ENCODE results near the gene AGAP1. TPM values are rescaled to one million over a fixed set of nuclear protein-coding genes. Genes with fewer than 3 reads are reported as not detected.

AGAP1 gene
- total RNA-seq, 1 donor from 2014 or later: 33.7 TPM

DNA sequence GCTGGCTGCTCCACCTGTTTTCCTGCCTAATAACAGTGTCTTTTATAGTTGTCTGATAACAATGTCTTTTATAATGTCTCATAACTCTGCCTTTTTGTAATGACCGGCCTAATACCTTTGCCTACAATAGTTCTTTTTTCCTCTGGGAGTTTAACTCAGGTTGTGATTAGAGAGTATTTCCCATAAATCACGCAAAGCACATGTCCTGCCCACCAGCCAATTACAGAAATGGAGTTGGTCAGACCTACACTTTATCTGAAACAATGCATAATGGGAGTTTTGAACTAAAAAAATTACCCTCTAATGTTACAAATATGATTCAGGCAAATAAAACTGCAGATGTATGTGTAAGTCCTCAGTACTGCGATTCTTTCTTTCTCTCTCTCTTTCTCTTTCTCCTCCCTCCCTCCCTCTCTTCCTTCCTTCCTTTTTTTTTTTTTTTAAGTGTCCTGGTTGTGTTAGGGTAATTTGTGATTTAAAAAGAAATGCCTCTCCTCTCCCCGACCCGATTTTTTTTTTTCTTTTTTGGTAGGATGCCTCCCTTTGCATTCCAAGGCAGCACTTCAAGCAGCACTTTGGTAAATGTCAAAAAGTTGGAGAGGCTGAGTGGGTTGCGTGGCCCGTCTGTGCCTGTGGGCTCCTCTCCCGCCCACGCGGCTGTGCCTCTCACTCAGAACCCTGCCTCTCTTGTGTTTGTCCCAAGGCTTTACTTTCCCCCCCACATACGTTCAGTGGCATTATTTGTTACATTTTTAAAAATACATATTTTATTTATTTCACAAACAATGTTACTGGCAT lies 147.3 kb downstream of the AGAP1 start:
- DNase-seq (ENCODE audit: low read depth): no peak
- H3K27me3 ChIP-seq (ENCODE audit: control insufficient read depth, insufficient read depth, low read length): no peaks in the 10 kb centered on the region
- H3K4me3 ChIP-seq (ENCODE audit: low read depth, low read length): no peak overlapping the region
- TF ChIP-seq, protein P1, sequence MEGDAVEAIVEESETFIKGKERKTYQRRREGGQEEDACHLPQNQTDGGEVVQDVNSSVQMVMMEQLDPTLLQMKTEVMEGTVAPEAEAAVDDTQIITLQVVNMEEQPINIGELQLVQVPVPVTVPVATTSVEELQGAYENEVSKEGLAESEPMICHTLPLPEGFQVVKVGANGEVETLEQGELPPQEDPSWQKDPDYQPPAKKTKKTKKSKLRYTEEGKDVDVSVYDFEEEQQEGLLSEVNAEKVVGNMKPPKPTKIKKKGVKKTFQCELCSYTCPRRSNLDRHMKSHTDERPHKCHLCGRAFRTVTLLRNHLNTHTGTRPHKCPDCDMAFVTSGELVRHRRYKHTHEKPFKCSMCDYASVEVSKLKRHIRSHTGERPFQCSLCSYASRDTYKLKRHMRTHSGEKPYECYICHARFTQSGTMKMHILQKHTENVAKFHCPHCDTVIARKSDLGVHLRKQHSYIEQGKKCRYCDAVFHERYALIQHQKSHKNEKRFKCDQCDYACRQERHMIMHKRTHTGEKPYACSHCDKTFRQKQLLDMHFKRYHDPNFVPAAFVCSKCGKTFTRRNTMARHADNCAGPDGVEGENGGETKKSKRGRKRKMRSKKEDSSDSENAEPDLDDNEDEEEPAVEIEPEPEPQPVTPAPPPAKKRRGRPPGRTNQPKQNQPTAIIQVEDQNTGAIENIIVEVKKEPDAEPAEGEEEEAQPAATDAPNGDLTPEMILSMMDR (IDR thresholded peaks at IDR 0.05; ENCODE audit: insufficient read depth, low read length, poor library complexity, severe bottlenecking): no peak
- no peaks in the 10 kb centered on the region for H3K36me3 ChIP-seq (ENCODE audit: control insufficient read depth, insufficient read depth, low read length)

DNA sequence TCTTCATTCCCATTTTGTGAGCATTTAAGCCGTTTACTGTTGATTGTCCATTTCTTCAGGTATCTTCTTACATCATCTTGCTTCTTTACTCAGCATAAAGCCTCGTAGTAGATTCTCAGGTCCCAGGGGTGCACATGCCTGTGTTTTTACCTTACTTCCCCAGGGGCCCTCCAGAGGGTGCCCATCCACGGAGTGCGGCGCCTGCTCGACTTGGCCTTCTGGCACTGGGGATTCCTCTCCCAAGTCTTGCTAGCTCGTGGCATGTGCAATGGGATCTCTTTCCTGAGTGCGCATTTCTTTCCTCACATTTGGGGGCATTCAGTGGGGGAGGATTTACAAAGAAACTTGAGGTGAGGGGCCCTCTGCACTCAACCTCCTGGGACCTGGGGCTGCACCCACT lies 148.1 kb downstream of the AGAP1 start:
- no peaks in the 10 kb centered on the region for H3K36me3 ChIP-seq (ENCODE audit: control insufficient read depth, insufficient read depth, low read length)
- H3K4me3 ChIP-seq (ENCODE audit: low read depth, low read length): no peak overlapping the region
- no peak for DNase-seq (ENCODE audit: low read depth)
- no peaks in the 10 kb centered on the region for H3K27me3 ChIP-seq (ENCODE audit: control insufficient read depth, insufficient read depth, low read length)
- TF ChIP-seq, protein P1 (IDR thresholded peaks at IDR 0.05; ENCODE audit: insufficient read depth, low read length, poor library complexity, severe bottlenecking): no peak

DNA sequence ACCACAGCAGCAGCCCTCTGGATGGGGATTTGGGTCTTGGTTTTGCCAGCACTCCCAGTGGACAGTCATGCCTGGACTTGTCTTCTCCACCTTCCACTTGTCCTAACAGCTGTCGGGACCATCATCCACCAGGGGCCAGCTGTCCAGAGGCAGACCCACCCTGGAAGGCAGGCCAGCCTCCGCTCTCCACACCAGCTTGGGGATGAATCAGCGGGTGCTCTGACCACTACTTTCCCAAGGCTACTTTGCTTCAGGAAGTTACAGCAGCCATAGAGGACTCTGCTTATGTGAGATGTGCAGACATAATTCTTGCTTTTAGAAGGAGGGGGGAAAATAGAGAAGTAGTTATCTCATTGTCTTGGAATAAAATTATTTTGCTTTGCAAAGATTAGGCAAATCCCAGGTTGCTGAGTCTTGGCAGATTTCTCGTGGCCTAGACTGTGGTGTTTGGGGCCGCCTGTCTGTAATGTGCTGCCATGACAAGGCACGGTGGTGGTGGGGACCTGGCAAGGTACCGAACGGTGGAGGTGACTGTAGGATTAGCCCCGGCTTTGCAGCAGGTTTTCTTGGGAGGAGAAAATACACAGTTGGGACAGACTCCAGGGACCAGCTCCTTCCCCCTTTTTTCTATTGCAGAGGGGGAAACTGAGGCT lies 148.7 kb downstream of the AGAP1 start:
- TF ChIP-seq, protein P1 (IDR thresholded peaks at IDR 0.05; ENCODE audit: insufficient read depth, low read length, poor library complexity, severe bottlenecking): no peak
- Histone ChIP-seq H3K36me3 (ENCODE audit: control insufficient read depth, insufficient read depth, low read length) (no peaks in the 10 kb centered on the region), H3K27me3 (ENCODE audit: control insufficient read depth, insufficient read depth, low read length) (no peaks in the 10 kb centered on the region), H3K4me3 (ENCODE audit: low read depth, low read length) (no peak overlapping the region)
- DNase-seq (ENCODE audit: low read depth): no peak

DNA sequence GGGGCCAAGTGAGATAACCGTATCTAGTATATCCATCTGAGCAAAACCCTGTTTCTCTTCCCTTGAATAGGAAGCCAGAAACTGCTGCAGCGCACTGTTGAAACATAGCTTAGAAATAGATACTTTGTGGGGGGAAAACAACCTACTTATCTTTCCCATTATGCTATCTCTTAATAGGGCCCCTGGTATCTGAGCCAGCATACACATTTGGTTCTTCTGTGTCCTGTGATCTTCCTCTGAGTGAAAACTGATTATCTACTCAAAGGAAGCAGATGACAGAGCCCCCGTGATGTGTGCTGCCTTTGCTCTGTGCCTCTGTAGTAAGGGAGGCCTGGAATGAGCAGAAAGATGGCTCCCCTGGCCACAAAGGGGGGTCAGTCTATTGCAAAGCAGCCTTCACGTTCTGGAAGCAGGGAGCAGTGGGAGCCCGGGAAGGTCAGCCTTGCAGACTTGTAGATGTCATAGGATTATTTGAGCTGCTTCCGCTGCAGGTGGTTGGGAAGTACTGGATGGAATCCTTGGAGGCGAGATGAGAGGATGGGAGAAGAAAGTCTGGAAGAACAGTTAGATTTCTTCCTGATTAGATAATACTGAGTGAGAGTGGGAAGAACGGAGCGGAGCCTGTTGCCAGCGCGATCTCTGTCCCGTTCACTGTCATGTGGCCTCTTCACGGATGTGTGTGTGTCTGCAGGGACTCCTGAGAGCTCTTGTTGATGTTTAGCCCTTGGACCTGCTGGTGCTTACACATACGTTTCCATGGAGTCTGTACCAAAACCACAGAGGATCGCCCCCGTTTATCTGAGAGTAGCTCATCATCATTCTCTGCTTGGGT lies 150.1 kb downstream of the AGAP1 start:
- TF ChIP-seq, protein P1 (IDR thresholded peaks at IDR 0.05; ENCODE audit: insufficient read depth, low read length, poor library complexity, severe bottlenecking): no peak
- Histone ChIP-seq H3K36me3 (ENCODE audit: control insufficient read depth, insufficient read depth, low read length) (no peaks in the 10 kb centered on the region), H3K27me3 (ENCODE audit: control insufficient read depth, insufficient read depth, low read length) (no peaks in the 10 kb centered on the region), H3K4me3 (ENCODE audit: low read depth, low read length) (no peak overlapping the region)
- DNase-seq (ENCODE audit: low read depth): no peak

DNA sequence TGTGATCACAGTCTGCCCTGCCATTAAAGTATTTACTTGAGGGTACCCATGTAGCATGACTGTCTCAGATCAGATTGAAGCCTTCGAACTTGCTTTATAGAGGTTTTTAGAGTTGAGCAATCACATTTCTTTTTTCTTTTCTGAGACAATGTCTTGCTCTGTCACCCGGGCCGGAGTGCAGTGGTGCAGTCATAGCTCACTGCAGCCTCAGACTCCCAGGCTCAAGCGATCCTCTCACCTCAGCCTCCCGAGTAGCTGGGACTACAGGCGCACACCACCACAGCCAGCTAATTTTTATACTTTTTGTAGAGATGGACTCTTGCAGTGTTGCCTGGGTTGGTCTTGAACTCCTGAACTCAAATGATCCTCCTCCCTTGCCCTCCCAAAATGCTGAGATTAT lies 153.4 kb downstream of the AGAP1 start:
- DNase-seq (ENCODE audit: low read depth): no peak
- no peak overlapping the region for H3K4me3 ChIP-seq (ENCODE audit: low read depth, low read length)
- H3K36me3 ChIP-seq (ENCODE audit: control insufficient read depth, insufficient read depth, low read length): no peaks in the 10 kb centered on the region
- TF ChIP-seq, protein P1 (IDR thresholded peaks at IDR 0.05; ENCODE audit: insufficient read depth, low read length, poor library complexity, severe bottlenecking): no peak
- H3K27me3 ChIP-seq (ENCODE audit: control insufficient read depth, insufficient read depth, low read length): no peaks in the 10 kb centered on the region
